Erythroblast (primary cell): ENCODE results near the gene SSTR3.

Source experiments
- DNase-seq, 2 experiments: peaks; one replicate each; lab custom pipeline; 2025; lab: John Stamatoyannopoulos, UW
- GATA1 ChIP-seq: IDR thresholded peaks from 2 replicates; pipeline ENCODE4 v1.6.1; 2011; ENCODE audit warnings: low read depth, mild to moderate bottlenecking, control low read depth, low read length, moderate library complexity
- POLR2A ChIP-seq: IDR thresholded peaks from 2 replicates; pipeline ENCODE4 v1.6.1; 2011; ENCODE audit warnings: mild to moderate bottlenecking, low read length

SSTR3 gene

DNA sequence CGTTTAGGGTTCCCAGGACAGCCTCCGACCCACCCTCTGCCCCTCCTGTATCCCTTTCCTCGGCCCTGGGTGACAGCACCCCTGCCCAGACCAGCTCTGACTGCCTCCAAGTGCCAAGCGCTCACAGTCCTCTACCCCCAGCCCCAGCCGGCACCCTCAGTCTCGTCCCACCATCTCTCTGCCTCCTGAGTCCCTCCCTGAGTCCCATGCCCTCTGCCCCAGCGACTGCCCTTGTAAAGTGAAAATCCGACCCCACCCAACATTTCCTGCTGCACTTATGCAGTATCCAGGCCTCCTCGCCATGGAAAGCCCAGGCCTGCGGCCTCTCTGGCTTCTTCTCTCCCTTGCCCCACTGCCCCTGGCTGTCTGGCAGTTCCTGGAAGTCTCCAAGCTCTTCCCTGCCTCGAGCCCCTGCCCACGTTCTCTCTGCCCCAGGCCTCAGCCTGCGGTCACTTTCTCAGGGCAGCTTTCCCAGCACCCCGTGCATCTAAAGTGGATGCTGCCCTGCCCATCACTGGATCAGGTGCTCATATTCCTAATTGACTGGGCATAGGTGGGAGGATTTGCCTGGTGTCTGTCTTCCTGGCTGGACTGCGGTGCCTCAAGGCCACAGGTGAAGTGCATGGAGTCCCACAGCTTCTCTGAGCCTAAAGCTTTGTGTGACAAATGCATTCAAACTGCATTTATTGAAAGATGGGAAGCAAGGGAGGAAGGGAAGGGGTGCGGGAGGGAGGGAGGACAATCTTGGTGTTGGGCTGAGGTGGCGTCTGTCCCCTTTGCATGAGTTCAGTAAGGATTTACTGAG, 44.9 kb downstream of the SSTR3 start:
- DNase-seq = no peak
- TF ChIP-seq GATA1 (no peak), POLR2A (no peak)

DNA sequence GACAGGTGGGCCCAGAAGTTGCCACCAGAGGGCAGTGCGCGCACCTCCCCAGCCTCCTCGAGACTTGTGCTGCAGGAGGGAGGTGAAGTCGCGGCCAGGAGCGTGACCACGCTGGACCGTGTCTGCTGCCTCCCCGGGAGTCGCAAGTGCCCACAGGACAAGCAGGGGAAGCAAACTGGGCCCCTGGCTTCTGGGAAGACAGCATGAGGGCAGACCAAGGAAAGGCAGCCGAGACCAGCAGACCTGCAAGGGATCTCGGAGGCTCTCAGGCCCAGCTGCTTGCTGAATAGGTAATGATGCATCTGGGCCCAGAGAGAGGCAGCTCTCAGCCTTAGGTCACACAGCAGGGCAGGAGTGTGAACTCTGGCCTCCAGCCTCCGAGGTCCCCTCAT, 45.6 kb downstream of the SSTR3 start:
- peak; percentile 74 to 82 for DNase-seq
- TF ChIP-seq POLR2A (no peak), GATA1 (no peak)

DNA sequence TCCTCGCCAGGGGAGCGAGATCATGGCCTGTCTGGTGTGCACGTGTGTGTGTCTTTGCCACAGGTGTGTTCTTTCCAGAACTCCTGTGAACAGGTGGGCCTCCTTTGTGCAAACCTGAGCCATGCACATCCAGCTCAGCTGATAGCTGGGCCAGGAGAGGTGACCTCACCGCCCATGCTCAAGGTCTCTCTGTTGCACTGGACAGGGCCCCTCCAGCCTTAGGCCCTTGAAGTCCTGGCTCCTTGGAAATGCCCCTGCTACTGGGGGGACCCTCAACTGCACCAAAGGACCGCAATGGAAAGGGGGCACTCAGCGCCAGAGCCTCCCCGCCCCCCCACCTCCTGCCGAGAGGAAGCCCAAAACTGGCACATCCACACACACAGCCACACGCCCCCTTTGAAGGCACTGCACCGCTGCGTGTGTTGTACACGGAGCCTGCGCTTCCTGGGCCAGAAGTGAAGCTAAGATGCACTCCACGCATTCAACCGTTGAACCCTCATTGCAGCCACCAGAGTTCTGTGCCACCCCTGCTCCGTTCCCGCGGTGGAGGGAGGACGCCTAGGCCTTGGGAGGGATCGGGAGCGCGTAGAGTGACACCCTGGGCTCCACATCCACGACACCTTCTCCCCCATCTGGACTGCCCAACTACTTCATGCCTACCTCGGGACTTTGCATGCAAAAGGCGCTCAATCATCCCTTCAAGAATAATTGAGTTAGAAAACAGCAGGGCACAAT, 46.2 kb downstream of the SSTR3 start:
- no peak for TF ChIP-seq POLR2A
- TF ChIP-seq GATA1 = no peak
- DNase-seq = no peak

DNA sequence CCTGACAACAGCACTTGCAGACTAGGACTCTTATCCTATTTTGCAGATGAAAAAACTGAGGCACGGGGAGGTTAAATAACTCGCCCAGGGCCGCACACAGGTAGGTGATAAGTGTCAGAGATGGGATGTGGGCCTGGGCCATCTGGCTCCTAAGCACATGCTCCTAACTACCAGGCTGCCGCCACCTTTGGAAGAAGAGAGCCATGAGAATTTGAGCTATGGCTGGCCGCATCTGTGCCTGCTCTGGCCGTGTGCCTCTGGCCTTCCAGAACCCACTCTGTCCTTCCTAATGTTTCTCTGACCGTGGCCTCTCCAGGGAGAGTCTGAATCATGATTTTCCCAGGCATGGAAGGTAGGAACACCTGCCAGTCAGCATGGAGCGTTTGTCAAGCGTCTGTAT, 47.2 kb downstream of the SSTR3 start:
- TF ChIP-seq POLR2A (no peak), GATA1 (no peak)
- no peak for DNase-seq

DNA sequence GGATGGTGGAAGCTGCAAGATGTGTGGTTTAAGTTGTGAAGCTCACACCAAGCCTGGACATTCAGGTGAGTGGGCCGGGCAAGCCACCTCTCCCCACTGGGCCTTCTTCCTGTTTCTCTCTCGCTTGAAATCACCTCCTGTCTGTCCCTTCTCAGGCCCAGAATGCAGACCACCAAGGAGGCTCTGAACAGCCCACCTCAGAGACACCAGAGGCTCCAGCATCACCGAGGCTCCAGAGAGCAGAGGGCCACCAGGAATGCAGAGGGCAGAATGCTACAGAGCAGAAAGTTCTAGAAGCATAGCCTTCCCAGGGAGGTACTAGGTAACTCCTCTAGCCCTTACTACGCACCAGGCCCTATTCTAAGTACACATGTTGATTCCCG, 47.8 kb downstream of the SSTR3 start:
- no peak for TF ChIP-seq POLR2A
- no peak for TF ChIP-seq GATA1
- DNase-seq = no peak

DNA sequence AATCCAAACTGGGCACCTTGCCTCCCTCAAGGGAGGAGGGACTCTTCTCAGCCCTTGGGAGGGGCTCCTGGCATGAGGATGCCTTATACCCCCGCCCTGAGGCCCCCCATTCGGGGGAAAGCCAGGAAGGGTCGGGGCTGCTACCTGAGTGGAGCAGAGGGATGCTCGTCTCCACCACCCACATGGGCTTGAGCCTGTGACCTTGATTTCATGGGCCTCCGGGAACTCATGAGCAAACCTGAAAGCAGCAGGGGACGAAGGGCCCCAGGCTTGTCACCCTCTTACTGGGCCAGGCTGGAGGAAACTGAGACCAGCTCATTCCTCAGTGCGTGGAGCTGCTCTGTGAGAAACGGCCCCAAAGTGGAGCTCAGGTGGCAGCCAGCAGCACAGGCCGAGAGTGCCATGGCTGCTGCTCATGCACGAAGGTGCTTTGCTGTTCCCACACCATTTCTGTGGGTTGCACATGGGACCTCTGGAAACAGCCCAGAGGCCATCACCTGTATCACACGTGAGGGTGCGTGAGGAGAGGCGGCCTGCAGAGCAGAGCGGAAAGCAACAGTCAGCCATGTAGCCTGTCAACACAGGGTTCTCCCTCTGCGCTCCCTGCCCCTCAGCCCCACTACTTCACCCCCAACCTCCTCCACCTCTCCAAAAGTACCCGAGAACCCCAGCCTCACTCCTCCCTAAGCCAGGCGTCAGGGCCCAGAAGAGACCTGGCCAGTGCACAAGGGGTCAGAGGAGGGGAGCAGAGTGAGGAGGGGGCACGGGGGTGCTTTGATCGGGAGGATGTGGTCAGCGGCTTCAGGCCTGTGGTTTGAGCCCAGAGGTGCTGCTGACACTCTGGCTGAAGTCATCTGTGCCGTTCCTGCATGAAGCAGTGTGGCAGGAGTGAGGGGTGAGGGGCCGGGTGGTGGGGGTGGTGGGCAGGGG, 48.4 kb downstream of the SSTR3 start:
- TF ChIP-seq POLR2A (no peak), GATA1 (no peak)
- no peak for DNase-seq

DNA sequence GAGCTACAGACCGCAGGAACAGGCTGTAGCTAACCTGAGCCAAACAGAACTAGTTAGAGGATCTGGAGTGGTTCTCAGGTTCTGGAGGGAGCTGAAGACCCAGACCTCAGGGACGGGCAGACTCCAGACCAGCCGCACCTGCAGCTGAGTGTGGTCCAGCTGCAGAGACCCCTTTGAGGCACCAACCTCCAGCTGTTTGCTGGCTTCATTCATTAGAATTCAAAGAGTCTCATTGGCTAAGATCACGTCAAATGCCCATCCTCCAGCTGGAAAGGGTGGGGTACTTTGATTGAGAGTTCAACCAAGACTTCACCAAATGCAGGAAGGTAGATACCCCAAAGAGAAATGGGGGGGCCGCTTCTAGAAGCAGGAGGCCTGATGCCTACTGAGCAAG, 49.2 kb downstream of the SSTR3 start:
- TF ChIP-seq POLR2A = no peak
- no peak for TF ChIP-seq GATA1
- no peak for DNase-seq

DNA sequence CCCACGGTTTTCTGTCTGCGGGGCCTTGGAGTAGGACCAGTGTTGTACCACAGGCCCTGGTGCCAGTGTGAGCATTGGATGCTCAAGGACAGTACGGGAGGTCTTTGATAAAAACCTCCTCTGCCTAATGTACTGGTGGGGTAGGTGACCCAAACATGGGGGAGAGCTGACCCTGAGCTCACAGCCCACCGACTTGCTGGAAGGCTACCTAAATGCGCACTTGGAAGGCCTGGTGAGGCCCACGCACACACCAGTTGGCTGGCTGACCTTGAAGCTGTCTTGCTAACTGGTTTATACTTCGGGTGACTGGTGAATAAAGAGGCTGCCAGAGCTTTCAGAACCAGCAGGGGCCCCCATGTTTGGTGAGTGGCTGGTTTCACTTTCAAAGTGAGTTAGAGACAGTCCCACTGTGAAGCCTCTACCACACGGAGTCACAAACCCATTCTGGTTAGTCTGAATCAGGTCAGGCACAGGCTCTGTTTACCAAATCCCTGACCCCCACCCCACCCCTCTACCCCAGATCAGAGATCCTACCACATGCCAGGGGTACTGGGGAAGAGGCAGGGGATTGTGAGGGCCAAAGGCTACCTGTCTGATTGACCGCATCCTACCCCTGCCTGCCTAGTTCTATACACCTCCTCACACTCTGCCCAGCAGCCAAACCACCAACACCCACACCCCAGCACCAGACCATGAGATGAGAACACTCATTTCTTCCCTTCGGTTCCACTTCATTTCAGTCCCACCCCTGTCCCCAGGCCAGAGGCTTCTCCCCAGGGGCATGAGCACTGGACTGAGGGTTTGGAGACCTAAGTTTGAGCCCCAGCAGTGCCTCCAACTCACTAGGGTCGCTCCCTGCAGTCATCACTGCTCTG, 49.8 kb downstream of the SSTR3 start:
- TF ChIP-seq GATA1 (no peak), POLR2A (no peak)
- DNase-seq = no peak

DNA sequence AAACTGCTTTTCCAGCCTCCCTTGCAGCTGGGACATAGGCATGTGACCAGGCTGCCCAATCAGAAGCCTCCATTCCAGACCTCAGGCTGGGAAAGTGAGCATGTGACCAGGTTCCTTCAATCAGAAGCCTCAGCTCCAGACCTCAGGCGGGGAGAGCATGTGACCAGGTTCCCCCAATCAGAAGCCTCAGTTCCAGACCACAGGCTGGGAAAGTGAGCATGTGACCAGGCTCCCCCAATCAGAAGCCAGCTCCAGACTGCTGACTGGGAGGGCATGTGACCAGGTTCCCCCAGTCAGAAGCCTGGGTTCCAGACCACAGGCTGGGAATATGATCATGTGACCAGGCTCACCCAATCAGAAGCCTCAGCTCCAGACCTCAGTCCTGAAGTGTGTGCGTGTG, 50.8 kb downstream of the SSTR3 start:
- DNase-seq = peak; percentile 38 to 50
- TF ChIP-seq GATA1 = no peak
- TF ChIP-seq POLR2A = no peak

DNA sequence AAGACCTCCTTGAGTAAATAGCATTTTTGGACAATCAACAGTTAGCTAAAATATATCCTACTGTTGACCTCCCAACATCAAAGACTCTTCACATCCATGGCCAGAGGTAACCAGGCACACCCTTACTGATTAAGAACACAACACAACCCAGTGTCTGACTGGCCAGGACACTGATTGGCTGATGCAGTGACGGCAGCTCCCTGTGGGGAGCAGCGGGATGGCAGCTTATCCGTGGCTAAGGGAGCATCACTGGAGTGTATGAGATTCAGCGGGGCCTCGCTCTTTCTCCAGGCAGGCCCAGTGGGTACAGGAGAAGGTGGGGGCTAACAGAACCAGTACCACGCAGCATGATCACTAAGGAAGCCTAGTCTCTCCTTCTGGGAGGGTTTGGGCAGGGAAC, 52.2 kb downstream of the SSTR3 start:
- DNase-seq = no peak
- no peak for TF ChIP-seq GATA1
- no peak for TF ChIP-seq POLR2A

DNA sequence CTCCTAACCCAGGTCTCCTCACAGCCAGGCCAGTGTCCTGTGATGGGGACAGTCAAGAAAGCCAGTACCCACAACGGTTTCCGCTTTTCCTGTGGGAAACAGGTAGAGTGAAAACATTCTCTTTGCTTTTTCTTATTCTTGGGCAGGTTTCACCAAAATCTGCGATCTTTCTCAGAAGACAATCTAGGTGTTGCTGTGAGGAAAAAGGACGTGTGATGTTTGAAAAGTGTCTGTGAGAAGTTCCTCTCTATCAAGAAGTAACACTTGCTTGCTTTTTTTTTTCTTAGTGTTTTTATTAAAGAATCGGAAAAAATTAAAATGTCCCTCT, 53.4 kb downstream of the SSTR3 start:
- TF ChIP-seq POLR2A (no peak), GATA1 (no peak)
- no peak for DNase-seq

DNA sequence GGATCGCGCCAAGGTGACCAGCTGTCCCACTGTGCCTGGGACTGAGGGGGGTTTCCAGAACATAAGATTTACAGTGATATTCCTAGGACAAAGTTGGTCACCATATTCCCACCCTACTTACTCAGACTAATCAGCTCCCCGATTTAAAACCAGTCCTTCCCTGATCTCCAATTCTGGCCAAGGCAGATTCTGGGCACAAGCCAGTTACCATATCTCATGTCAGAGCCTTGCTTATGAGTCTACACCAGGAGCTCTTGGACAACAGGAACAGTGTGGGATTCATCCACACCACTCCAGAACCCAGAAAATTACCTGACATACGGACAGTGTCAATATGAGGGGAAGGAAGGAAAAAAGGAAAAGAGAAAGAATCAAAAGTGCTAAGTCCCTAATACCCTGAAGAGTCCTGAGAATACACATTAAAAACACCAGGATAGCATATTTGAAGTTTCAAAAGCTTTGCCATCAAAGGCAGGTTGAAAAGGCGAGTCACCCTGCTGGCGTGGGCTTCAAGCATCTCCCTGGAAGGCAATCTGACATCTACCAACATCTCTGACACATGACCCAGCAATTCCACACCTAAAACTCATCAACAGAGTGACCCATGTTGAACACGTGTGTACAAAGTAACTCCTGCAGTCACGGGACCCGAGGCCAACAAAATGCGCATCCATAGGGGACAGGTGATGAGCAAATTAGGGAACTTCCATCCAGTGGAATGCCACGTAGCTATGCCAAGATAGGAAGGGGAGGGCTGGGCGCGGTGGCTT, 54.6 kb downstream of the SSTR3 start:
- TF ChIP-seq POLR2A (no peak), GATA1 (no peak)
- DNase-seq = no peak
